Loucy (cell line): ENCODE data around the gene CDKN2B-AS1.

Experiments
- H2AFZ ChIP-seq: fragments of 200-600 bp; sonication (generic); 2 replicates; pipeline ENCODE4 v1.6.0; 2016; ENCODE audit warnings: antibody characterized with exemption, mild to moderate bottlenecking, low read length, moderate library complexity
- H3F3A ChIP-seq: fragments of 200-600 bp; 2 replicates; pipeline ENCODE4 v1.6.0; 2016; ENCODE audit warnings: antibody characterized with exemption, low read depth, mild to moderate bottlenecking
- H3K27me3 ChIP-seq: fragments of 200-600 bp; sonication (generic); 2 replicates; pipeline ENCODE4 v1.6.1; 2014; ENCODE audit warnings: low read length, mild to moderate bottlenecking; ENCODE audit not compliant: insufficient read depth, poor library complexity, severe bottlenecking
- H3K36me3 ChIP-seq: fragments of 200-600 bp; sonication (generic); 2 replicates; pipeline ENCODE4 v1.6.1; 2016; ENCODE audit warnings: low read length; ENCODE audit not compliant: insufficient read depth
- H3K4me1 ChIP-seq: fragments of 200-600 bp; sonication (generic); 2 replicates; pipeline ENCODE4 v1.5.1; 2014; ENCODE audit warnings: low read length, mild to moderate bottlenecking; ENCODE audit not compliant: insufficient read depth, poor library complexity, severe bottlenecking
- H3K4me2 ChIP-seq: fragments of 200-600 bp; sonication (generic); 2 replicates; pipeline ENCODE4 v1.6.0; 2014; ENCODE audit warnings: antibody characterized with exemption, low read length, low read depth, mild to moderate bottlenecking; ENCODE audit not compliant: poor library complexity, severe bottlenecking
- H3K4me3 ChIP-seq: fragments of 200-600 bp; sonication (generic); 2 replicates; pipeline ENCODE4 v1.5.1; 2014; ENCODE audit warnings: low read length, mild to moderate bottlenecking, mixed read lengths; ENCODE audit not compliant: poor library complexity, severe bottlenecking
- H3K79me2 ChIP-seq: fragments of 200-600 bp; sonication (generic); 2 replicates; pipeline ENCODE4 v1.6.1; 2014; ENCODE audit warnings: low read length; ENCODE audit not compliant: insufficient read depth
- H3K9ac ChIP-seq: fragments of 200-600 bp; sonication (generic); 2 replicates; pipeline ENCODE4 v1.6.0; 2014; ENCODE audit warnings: mild to moderate bottlenecking, low read depth, low read length, moderate library complexity; ENCODE audit not compliant: poor library complexity, severe bottlenecking
- H3K9me2 ChIP-seq: fragments of 200-600 bp; sonication (generic); replicated peaks from 2 replicates; pipeline ENCODE4 v1.6.1; 2016; ENCODE audit warnings: low read depth, low read length, mixed read lengths
- H3K9me3 ChIP-seq: fragments of 200-600 bp; sonication (generic); 2 replicates; pipeline ENCODE4 v1.6.1; 2014; ENCODE audit warnings: mild to moderate bottlenecking, antibody characterized with exemption, low read length, low read depth; ENCODE audit not compliant: insufficient read depth
- H4K20me1 ChIP-seq: fragments of 200-600 bp; sonication (generic); 2 replicates; pipeline ENCODE4 v1.6.0; 2014; ENCODE audit warnings: antibody characterized with exemption, low read length, mild to moderate bottlenecking; ENCODE audit not compliant: insufficient read depth, poor library complexity, severe bottlenecking
- CTCF ChIP-seq: fragments of 200-600 bp; sonication (generic); conservative IDR thresholded peaks from 2 replicates; pipeline ENCODE4 v1.5.1; 2014; ENCODE audit warnings: mild to moderate bottlenecking, antibody characterized with exemption, low read length
- EZH2phosphoT487 ChIP-seq: fragments of 200-600 bp; IDR thresholded peaks from 2 replicates; pipeline ENCODE4 v1.6.1; 2018; ENCODE audit warnings: antibody characterized with exemption, mild to moderate bottlenecking, moderate library complexity, borderline replicate concordance

Gene CDKN2B-AS1

DNA sequence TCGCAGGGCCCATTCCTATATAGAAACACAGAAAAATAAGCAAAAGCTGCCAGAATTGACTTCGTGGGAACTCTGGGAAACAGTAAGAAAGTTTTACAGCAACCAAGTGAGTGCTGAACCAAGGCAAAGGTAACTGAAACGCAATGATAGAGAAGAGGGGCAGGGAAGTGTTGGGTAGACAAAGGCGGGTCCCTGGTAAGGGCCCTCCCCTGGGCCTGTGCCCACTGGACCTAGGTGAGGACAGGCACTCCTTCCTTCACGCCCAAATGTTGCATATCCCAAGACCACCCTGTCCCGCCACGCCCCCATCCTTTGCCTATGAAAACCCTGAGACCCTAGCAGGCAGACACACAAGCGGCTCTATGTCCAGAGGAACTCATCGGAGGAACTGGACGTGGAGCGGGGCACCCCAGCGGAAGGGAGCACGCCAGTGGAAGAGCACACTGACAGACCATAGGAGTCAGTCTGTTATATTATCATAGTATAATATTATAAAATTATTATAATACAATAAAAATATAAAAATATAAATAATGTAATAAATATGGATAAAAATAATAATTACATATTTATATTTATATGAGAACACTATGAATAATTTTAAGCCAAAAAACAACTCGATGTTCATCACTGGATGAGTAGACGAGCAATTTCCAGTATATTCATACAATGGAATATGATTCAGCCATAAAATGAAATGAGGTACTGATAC, 28.3 kb upstream of the CDKN2B-AS1 start:
- H3K9me2 ChIP-seq, result no peaks in the 10 kb centered on the region
- H3K36me3 ChIP-seq, result peaks cover 9% of the 10 kb centered on the region; the same call in 1 of the 2 replicates
- H3K79me2 ChIP-seq, result no peaks in the 10 kb centered on the region
- no peaks in the 10 kb centered on the region for H4K20me1 ChIP-seq
- H3K27me3 ChIP-seq, result no peaks in the 10 kb centered on the region
- H3K4me2 ChIP-seq, result no peak overlapping the region
- H2AFZ ChIP-seq, result no peak overlapping the region
- H3K9me3 ChIP-seq, result no peaks in the 10 kb centered on the region
- no peak overlapping the region for H3K4me3 ChIP-seq
- no peaks in the 10 kb centered on the region for H3K4me1 ChIP-seq
- no peak overlapping the region for H3K9ac ChIP-seq
- no peaks in the 10 kb centered on the region for H3F3A ChIP-seq
- TF ChIP-seq CTCF (no peak), EZH2phosphoT487 (no peak)

- H3K4me1 ChIP-seq, result no peaks in the 10 kb centered on the region
- TF ChIP-seq EZH2phosphoT487 (no peak), CTCF (no peak)
- no peak overlapping the region for H2AFZ ChIP-seq
- peaks cover 9% of the 10 kb centered on the region; the same call in 1 of the 2 replicates for H3K36me3 ChIP-seq
- no peaks in the 10 kb centered on the region for H3K27me3 ChIP-seq
- H3K4me2 ChIP-seq, result no peak overlapping the region
- no peaks in the 10 kb centered on the region for H3F3A ChIP-seq
- H3K79me2 ChIP-seq, result no peaks in the 10 kb centered on the region
- no peaks in the 10 kb centered on the region for H4K20me1 ChIP-seq
- H3K9ac ChIP-seq, result no peak overlapping the region
- H3K9me3 ChIP-seq, result no peaks in the 10 kb centered on the region
- H3K4me3 ChIP-seq, result no peak overlapping the region
- no peaks in the 10 kb centered on the region for H3K9me2 ChIP-seq
Measured at GRCh38 chr9:21967169-21967568, 27.4 kb upstream of the CDKN2B-AS1 start.

DNA sequence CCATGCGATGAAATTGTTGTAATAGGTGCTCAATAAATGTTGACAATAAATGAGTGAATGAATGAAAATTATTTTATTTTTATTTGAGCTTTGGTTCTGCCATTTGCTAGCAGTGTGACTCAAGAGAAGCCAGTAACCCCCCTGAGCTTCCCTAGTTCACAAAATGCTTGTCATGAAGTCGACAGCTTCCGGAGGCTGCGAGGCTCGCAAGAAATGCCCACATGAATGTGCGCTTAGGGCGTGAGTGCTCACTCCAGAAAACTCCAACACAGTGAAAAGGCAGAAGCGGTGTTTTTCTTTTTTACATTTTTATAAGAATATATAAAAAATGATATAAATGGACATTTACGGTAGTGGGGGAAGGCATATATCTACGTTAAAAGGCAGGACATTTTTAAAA, 26.9 kb upstream of the CDKN2B-AS1 start:
- TF ChIP-seq EZH2phosphoT487 (no peak), CTCF (no peak)
- Histone ChIP-seq H3K4me2 (no peak overlapping the region), H3F3A (no peaks in the 10 kb centered on the region), H4K20me1 (no peaks in the 10 kb centered on the region), H3K36me3 (peaks cover 9% of the 10 kb centered on the region; the same call in 1 of the 2 replicates), H2AFZ (no peak overlapping the region), H3K27me3 (no peaks in the 10 kb centered on the region), H3K9me3 (no peaks in the 10 kb centered on the region), H3K9me2 (no peaks in the 10 kb centered on the region), H3K4me1 (no peaks in the 10 kb centered on the region), H3K79me2 (no peaks in the 10 kb centered on the region), H3K9ac (no peak overlapping the region), H3K4me3 (no peak overlapping the region)
